Right hindlimb (tissue), 1 donor: Measurements from ENCODE around the gene AACS.

Experiments
- DNase-seq: peaks from one replicate; pipeline ENCODE4 v3.0.0-alpha.2; 2018

AACS gene

DNA sequence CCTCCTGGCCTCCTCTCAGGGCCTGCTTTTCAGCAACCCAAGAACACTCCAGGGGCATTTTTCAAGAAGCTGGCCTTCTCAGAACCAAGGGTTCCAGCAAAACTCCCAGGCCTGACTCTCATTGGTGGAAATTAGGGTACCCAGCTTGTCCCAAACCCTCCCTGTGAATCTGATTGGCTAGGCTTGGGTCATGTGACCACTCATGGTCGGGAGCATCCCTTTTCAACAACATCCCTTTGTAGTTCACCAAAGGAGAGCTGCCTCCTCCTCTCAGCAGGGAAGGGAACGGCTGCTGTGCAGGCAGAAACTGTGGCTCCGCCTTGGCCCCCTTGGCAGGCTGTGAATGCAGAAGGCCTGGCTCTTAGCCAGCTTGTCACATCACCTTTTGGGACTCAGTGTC lies 94.5 kb downstream of the AACS start:
- no peak for DNase-seq

DNA sequence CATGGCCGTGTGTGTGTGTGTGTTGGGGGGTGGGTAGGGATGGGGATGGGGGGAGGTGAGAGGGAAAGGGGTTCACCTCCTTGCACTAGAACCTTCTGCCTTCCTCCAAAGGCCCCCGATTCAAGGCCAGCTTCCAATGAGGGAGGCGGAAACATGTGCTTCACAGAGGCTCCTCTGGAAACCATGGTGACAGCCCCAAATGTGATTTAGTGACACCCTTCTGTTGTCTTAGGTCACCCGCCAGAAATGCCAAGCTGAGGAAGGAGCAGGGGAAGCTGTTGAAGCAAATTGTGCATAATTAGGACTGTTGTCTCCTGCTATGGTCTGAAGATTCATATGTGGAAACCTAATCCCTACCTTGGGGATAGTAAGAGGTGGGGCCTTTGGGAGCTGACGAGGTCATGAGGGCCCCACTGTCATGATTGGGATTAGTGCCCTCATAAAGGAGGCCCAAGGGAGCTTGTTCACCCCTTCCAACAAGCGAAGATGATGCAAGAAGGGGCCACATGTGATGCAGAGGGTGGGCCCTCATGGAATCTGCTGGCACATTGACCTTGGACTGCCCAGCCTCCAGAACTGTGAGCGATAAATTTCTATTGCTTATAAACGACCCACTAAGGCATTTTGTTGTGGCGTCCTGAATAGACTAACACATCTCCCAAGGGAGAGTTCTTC lies 95.2 kb downstream of the AACS start:
- no peak for DNase-seq

- DNase-seq, result no peak
Measured at GRCh38 chr12:125161712-125162022, 96.4 kb downstream of the AACS start.

DNA sequence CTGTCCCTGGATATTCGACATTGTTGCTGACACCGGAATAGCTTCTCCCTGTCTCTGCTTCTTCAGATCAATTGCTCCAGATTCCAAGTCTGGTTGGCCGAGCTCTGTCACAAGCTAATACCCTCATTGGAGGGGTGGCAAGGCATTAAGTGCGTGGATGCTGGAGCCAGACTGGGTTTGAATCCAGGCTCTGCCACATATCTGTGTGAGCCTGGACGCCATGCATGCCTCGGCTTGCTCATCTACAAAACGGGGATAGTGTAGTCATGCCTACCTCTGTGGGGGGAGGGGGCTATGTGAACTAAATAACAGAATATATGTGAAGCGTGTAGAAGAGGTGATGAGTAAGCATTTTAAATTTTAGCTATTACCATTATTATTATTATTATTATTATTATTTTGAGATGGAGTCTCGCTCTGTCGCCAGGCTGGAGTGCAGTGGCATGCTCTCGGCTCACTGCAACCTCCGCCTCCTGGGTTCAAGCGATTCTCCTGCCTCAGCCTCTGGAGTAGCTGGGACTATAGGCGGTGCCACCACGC lies 97.3 kb downstream of the AACS start:
- DNase-seq, result no peak

- no peak for DNase-seq
Measured at GRCh38 chr12:125163148-125163547, 97.9 kb downstream of the AACS start.

DNA sequence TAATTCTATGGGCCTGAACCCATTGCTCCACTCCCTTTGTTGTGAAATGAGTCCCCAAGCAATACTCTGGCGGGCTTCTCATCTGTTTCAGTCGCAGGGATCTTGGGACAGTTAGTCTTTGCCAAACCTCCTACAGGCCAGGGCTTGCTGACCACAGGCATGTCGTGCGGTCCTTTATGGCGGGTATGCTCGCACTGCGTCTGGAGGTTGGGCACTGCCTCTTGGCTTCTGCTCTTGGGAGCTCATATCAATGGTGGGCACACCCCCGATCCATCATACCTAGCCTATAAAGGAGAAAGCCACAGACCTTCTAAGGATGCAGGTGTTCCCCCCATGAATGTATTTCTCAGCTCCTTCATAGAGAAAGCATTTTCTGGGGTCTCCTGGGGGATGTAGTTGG lies 99.3 kb downstream of the AACS start:
- no peak for DNase-seq

GRCh38 chr12:125166041-125166440 lies 100.8 kb downstream of the AACS start:
- no peak for DNase-seq

GRCh38 chr12:125167658-125168057 lies 102.4 kb downstream of the AACS start:
- DNase-seq, result no peak

- no peak for DNase-seq
Measured at GRCh38 chr12:125169451-125169850, 104.2 kb downstream of the AACS start.

DNA sequence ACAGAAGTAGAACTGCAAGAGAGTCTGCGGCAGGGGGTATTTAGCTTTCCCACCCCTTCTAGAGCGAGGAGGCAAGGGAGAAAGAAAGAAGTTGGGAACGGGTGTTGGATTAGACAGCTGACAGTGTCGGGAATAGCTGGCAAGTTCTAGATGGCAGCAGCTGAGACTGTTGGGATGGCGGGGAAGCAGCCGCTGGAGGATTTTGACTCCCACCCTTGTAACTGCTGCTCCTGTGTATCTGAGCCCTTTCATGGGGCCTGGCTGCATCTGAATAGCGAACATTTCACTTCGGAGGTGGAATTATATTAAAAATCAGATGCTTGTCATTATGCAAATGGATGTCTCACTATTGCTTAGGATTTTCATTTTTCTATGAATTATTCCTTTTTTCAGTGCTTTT lies 104.6 kb downstream of the AACS start:
- no peak for DNase-seq

- no peak for DNase-seq
Measured at GRCh38 chr12:125171267-125171666, 106.0 kb downstream of the AACS start.

DNA sequence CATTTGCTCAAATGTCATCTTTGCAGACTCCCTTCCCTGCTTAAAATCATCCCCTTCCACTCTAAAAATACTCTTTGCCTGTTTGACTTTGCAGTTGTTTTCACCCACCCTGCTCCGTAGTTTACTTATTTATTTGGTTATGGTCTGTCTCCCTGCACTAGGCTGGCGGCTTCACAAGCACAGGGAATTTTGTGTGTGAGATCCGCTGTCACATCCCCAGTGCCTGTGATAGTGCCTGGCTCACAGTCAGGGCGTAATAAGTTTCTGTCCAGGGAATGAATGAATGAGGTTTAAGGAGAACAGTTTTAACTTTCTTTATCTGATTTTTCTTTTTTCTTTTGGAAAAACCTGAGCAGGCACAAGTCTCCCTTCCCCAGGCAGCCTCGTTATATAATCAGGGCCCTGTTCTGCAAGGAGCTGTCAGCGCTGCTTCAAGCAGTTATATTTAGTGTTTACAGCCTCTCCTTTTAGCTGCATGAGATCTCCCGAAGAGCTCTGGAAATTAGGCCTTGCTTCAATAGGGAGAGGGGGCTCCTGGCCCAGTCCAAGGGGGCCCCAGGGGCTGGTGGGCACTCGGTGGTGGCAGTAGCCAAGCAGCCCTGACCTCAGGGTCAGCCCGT lies 107.1 kb downstream of the AACS start:
- DNase-seq, result no peak

DNA sequence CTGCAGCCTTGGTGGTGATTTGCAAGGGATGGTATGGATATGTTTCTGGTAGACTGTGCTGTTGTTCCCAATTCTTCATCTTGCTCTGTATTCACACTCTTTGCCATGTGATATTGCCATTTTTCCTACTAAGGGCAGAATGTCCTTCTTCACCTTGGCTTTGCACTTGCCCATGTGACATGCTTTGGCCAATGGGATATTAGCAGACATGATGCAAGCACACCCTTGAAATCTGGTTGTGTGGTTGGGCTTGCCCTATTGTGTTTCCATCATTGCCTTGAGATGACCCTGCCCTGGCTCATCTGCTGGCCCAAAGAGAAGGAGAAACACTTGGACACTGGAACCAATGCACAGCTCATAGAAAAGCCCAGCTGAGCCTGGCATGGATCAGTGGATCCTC lies 110.3 kb downstream of the AACS start:
- no peak for DNase-seq

- no peak for DNase-seq
Measured at GRCh38 chr12:125178222-125178621, 113.0 kb downstream of the AACS start.

DNA sequence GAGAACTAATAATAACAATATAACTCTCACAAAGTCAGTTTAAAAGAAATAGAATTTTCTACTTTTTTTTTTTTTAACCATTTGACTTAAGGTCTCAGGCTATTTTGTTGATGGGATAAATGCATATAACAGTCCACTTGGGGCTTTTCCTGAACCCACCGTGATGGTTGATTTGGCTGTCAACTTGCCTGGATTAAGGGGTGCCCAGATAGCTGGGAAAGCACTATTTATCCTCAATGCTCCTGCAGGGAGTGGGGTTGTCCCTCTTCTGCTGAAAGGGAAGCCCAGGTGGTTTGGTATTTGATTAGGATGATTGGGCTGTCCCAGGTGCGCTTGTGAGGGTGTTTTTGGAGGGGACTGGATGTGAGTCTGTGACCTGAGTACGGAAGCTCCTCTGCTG lies 114.9 kb downstream of the AACS start:
- no peak for DNase-seq

DNA sequence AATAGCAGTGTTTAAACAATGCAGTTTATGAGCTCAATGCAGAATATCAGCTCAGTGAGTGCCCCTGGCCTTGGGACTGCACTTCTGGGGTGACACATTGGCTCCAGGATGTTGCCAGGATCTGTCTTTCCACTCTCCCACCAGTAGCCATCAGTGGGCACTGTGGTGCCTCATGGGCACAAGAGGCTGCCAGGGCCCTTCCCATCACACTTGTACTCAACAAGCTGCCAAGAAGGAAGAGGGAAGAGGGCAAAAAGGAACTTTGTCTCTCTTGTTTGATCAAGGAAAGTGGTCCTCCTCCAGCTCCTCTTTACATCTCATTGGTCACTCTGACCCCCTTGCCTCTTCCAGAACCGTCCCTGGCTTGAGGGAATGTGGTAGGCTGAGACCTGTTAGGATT lies 115.9 kb downstream of the AACS start:
- DNase-seq, result no peak

DNA sequence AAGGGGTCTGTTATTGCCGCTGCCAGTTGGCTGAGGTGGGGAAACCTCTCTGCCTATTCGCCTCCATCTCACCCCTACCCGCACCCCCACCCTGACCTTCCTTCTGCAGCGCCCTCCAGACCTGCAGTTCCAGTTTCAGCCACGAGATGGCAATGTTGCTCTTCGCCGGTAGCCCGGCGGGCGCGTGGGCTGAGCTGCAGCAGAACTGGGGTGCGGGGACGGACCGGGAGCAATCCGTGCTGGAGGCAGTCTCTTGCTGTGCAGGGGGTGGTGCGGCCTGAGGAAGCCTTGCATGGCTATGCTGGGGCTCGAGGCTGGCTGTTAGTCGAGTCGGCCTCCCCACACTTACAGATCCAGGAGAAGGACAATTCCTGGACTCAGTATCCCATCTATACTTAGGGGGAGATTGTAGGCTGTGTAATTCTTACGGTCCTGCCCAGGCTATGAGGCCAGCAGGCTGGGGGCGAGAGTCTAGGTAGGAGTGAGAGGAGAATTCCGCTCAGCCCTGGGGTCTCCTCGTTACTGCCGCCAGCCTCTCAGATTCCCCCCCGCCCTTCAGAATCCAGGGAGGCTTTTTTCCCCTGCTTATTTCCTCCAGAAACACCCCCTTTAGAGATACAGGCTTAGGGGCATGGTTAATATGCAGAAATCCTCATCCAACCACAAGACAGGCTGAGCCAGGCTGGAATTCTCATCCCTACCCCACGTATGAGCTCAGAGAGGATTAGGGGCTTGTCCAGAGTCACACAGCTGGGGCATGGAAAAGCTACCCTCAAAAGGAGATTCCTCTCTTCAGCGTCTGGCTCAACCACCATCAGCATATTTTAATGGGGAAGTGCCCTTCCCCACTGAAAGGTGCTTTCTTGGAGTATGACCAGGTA lies 118.2 kb downstream of the AACS start:
- peak; percentile 83 for DNase-seq

GRCh38 chr12:125184213-125184967 lies 119.2 kb downstream of the AACS start:
- DNase-seq, result no peak

DNA sequence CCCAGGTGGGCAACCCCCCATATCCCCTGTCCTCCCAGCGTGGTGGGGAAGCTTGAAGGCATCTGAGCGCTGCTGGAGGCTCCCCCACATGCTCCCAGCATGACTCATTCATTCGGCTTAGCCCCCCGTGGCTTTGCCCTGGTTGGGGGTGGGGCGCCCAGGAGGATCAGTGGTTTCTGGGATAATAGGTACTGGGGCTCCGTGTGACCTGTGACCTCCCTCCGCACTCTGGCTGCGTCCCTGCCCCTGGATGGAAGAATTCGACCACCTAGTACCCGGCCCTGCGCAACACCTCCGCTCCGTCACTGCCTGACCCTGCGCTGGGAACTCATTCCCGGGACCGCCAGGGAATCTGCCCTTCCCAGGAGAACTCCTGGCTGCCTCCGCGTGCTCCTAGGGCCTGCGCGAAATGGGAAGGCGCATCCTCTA lies 120.1 kb downstream of the AACS start:
- DNase-seq, result no peak

DNA sequence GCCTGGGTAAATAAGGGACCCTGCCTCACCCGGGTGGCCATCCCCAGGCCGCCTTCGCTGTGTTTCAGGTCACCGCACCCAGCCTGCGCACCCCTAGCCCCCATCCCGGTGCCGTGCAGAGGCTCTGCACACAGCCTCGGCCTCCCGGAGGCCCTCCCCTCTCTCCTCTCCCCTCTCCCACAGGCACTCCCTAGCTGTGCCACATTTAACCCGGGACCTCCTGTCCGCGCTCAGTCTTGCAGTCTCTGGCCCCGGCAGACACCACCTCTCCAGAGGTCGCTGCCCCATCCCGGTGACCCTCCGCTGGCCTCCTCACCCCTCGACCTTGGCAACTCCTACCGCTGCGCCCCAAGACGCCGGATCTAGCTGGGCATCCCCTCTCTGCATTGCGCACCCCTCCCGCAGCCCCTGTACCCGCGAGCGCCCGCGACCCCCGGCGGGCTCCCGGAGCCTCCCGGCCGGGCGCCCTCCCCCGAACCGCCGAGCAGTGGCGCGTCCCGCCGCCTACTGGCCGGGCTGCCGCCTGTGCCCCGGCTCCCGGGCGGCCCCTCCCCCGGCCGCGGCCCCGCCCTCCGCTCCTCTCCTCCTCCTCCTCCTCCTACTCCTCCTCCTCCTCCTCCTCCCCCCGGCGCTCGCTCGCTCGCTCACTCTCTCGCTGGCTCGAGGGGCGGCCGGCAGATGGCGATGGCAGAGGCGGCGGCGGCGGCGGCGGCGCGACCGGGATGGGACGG lies 120.7 kb downstream of the AACS start, which contains the start of gene TMEM132B:
TMEM132B (plus strand) TSS at position 647 of the 731 bp plus-strand sequence.
- DNase-seq, result peak; percentile 82

DNA sequence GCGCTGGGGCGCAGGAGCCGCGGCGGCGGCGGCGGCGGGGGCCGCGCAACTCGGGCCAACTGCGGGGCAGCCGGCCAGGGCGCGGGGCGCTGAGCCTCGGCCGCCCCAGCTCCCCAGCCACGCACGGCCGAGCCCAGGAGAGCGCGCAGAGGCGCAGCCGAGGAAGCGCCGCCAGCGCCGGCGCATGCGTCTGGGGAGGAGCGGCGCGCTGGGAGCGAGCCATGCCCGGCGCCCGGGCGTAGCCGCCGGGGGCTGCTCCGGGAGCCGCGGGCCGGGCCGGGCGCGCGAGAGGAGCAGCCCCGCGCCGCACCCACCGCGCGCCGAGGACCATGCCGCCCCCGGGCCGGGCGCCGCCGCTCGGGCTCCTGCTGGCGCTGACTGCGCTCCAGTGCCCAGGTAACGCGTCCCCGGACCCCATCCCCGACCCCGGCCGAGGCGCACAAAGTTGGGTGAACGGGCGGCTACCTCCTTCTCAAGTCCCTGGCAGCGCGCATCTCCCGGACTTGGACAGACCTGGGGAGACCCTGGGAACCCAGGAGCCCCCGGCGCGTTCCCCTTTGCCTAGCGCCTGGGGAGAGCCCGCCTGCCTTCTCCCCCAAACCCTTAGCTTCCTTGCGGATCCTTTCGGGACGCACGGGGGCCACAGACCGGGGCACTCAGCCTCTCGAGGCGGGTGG lies 121.4 kb downstream of the AACS start:
- DNase-seq, result no peak
